AG08395 (cell line): ENCODE measurements around the gene CRHBP.

Experiments used
- DNase-seq: peaks from one replicate; pipeline ENCODE4 v3.0.0; 2012; ENCODE audit warnings: mixed read lengths, low spot score

CRHBP gene

DNA sequence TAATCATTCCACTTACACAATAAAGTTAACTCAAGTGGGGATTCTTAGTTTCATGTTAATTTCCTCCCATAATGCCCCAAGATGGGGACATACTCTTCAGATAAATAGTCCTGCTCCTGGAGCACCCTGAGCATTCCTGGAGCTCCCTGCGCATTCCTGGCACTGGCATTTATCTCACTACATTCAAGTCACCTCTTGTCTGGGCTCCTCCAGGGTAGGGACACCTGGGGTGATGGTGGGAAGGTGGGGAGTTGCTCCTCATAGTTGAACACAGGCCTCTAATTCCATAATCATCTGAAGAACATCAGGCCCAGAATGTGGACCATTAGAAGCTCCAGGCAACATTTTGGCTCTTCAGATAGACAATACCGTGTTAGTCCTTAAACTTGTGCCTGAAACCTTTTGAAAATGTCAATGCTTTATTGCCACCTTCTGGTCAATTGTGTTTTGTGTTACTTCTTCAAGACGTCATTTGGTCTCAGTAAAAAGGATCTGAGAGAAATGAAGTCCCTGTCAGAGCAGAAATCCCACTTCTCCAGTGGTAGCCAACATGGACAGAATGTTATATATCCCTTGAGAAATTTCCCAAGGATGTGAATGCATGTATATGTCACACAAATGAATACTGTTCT, 63.2 kb downstream of the CRHBP start:
- peak; percentile 27 for DNase-seq

DNA sequence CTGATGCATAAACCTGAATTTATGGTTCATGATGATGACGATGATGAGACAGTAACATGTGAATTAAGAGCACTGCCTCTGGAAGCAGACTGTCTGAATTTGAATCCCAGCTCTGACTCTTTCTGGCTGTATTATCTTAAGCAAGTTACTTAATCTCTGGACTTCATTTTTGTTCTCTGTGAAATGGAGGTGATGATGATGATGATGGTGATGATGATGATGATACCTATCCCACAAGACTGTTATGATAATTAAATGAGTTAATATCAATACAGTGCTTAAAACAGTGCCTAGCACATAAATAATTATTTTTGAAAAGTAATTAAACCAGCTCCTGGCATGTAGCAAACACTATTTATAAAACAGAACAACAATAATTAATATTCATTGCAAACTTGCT, 64.1 kb downstream of the CRHBP start:
- no peak for DNase-seq

DNA sequence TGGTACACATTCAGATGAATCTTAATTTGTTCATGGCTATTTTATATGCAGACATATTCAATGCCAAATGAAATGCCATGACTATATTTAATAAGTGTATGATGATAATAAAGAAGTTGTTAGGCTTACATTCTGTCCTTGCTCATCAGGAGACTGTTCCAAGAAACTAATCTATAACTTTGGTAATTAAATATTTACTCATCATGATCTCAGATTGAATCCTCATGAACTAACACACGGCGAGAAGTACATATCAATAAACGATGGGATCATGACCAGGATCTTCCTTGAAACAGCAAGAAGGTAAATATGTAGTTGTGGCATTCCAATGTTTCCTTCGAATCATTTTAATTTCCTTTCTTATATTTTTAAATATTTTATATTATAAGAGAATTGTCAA, 64.8 kb downstream of the CRHBP start:
- no peak for DNase-seq
